CMK (cell line): ENCODE measurements around the gene CLCNKA.
"Not testable (repeated sequence)": the region's sequence is repeated elsewhere in the genome, so short reads cannot be mapped to it uniquely, and the experiment has no call there.

ENCODE experiments used
- DNase-seq: peaks from one replicate; pipeline ENCODE4 v3.0.0-alpha.2; 2010; ENCODE audit warnings: low read depth

CLCNKA gene

DNA sequence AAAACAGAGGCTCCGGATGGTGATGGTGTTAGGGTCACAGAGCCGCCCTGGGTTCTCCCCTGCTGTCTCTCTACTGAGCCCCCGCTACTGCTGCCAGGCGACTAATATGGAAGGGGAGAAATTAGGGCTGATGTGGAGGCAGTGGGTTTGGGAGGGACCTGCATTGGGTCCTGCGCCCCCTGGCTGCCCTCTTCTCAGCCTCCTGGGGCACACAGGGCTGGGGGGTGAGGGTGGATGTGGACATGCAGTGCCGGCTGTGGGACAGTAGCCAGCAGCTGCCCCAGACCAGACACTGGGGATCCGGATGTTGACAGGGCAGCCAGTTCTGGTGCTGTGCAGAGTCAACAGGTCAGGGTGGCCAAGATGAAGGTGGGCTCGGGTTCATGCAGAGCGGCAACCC lies 20.3 kb downstream of the CLCNKA start:
- no peak for DNase-seq

DNA sequence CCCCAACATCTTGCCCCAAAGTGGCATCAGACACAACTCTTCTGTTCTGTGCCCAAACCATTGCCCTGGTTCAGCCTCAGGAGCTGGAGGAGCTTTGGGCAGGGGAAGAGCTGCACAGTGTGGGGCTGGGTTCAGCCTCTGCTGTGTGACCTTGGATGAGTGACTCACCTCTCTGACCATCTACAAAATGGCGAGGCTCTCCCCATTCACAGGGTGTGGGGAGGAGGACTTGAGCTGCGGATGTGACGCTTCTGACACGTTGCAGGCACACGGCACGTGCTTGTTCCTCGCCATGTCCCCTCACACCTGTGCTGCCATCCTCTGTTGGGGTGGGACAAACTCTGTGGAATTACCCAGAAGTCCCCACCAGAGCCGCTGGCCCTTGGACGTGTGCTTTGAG lies 20.8 kb downstream of the CLCNKA start:
- DNase-seq: not testable (repeated sequence)

DNA sequence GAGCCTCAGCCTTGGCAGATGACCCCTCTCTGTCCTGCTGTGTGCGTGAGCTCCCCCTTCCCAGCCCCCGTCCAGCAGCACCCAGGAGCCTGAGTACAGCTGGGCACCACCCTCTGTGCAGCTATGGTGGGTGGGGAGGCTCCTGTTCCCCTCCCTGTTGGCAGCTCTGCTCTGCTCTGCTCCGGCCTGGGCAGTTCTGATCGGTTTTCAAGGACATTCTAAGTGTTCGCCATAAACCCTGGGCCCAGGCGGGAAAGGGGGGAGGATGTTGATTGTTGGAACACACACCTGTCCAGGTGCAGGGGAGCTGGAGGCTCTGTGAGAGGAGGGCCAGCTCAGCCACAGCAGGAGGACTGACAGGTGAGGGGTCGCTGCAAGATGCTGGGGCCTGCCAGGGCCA lies 21.7 kb downstream of the CLCNKA start, which contains the start of gene CLCNKB:
Gene CLCNKB (plus strand): TSS at position 262 of the 400 bp plus-strand sequence. CDS start 711 bp downstream, outside the sequence.
- DNase-seq: no peak

DNA sequence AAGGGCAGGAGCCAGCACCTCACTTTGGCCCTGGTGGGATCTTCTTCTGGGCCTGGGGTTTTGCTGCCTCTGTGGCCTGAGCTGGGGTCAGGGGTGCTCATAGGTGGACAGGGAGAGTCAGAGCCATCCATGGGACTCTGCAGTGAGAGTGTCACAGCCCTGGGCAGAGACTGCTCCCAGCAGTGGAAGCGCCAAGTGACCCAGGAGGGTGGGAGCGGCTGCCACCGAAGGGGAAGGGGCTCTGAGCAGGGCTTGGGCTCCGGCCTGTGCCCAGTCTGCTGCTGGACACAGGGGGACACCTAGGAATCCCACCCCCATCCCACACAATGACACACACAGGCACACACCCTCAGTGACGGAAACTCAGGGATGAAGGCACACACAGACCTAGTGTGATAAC lies 22.1 kb downstream of the CLCNKA start:
- DNase-seq: no peak

DNA sequence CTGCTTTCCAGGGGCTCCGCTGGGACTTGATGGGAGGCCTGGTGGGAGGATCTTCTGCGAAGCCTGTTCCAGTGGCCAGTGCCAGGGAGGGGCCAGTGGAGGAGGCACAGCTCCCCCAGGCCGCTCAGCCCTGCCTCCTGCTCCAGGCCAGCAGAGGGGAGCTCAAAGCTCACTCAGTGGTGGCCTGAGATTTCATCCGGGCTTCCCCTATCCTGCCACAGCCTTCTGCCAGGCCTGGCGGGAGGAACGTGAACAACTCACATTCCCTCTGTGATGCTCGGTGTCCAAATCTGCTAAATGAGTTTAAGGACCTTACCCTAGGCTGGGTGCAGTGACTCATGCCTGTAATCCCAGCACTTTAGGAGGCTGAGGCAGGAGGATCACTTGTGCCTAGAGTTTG lies 25.0 kb downstream of the CLCNKA start:
- no peak for DNase-seq

DNA sequence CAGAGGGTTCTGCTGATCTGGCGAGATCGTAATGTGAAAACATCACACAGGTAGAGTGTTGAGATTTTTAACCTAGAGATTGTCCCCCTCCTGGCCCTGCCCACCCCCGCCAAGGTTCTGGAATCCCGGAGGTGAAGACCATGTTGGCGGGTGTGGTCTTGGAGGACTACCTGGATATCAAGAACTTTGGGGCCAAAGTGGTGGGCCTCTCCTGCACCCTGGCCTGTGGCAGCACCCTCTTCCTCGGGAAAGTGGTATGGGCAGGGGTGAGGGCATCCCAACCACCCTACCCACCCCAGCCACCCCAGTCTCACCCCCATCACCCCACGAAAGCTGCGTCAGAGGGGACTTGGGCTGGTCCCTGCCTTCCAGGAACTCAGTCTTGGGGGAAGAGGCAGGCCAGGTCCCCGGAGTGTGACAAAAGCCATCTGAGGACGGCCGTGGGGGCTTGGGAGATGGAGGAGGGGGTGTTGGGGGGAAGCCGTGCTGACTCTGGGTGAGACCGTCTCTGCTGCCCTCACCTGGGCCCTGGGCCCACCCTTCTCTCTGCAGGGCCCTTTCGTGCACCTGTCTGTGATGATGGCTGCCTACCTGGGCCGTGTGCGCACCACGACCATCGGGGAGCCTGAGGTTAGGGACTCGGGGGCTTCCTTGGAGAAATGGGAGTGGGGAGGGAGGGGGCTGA lies 26.1 kb downstream of the CLCNKA start:
- DNase-seq: no peak

DNA sequence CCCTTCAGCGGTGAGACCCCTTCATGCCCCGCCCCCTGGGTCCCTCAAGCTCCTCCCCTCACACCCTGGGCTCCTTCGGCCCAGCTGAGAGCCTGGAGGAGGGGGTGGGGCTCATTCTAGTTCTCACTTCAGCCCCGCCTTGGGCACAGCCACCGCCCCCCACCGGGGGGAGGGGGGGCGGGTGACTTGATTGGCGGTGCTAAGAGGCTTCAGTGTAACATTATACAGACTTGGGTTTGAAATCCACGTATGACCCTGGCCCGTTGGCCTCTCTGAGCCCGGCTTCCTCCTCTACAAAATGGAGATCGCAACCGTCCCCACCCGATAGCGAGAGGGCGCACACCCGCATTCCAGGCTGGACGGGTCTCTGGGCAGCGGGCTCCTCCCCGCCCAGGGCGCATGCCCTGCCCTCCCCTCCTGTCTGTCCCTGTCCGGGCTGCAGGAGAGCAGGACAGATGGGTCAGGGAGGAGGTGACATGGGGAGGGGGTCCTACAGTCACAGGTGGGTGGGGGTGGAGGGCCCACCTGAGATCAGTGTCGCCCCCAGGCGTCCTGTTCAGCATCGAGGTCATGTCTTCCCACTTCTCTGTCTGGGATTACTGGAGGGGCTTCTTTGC lies 26.8 kb downstream of the CLCNKA start:
- DNase-seq: peak; percentile 42

DNA sequence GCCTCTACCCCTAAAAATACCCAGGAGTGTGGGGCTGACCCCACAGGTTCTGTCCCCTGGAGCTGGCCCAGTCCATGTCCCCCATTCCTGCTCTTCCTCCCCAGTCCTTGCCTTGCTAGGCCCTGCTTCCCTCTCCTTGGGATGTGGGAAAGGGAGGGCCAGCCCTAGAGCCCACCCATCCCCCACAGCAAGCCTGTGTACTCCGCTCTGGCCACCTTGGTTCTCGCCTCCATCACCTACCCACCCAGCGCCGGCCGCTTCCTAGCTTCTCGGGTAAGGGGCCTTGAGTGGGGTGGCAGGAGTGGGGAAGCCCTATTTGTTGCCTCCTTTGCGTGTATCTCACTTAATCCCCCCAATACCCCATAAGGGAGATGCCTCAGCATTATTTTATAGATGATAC lies 28.5 kb downstream of the CLCNKA start:
- no peak for DNase-seq

DNA sequence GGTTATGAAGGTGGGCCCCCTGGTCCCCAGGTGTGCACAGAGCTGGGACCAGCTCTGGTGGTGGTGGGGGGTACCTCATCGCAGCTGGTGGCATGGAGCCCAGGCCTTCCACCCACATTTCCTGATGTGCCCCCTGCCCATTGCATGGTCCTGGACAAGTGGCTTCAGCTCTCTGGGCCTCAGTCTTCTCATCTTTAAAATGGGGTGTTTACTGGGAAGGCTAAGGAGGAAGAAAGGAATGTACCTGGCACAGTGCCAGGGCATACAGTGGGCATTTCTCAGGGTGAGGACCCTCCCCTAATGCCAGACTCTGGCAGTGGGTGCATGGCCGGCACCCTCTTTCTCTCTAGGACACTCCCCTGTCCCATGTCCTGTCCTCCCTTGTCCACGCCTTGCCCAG lies 29.2 kb downstream of the CLCNKA start:
- no peak for DNase-seq

DNA sequence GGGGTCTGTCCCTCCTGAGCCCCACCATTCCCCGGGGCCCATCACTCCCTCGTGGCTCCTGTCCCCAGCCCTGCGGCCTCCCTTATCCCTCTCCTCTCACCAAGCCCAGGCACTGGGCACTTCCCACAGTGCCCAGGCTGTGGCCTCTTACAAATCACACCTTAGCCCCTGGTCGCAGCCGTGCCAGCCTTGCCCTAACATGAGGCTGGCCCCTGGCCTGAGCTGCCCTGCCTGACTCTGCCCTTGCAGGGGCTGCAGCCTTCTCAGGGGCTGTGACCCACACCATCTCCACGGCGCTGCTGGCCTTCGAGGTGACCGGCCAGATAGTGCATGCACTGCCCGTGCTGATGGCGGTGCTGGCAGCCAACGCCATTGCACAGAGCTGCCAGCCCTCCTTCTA lies 30.1 kb downstream of the CLCNKA start:
- not testable (repeated sequence) for DNase-seq

DNA sequence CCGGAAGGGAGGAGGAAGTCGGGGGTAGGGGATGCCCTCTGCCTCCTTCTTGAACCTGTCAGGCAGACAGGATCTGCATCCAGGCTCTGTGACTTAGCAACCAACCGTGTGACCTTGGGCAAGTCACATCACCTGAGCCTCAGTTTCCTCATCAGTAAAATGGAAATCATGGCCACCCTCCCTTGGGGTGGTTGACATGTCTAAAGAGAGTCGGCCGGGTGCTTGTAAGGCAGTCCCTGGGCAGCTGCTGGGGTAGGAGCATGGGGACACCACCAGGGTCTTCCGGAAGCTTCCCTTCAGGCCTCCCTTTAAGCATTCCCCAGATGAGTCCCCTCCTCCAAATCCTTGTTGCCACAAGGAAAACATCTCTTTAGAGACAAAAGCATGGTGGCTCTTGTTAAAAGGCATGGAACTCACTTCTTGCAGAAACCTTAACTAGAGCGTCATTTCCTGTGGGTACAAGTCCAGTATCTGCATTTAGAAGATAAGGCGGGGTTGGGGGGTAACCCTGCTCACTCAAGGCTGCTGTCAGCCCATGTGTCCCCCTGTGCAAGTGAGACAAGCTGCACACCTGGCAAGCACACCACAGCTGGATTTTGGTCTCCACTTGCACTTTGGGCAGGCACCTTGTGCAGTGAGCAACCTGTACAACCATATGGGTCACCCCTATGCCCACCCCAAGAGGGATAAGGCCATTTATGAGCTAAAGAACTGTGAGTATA lies 32.1 kb downstream of the CLCNKA start:
- peak; percentile 89 for DNase-seq

DNA sequence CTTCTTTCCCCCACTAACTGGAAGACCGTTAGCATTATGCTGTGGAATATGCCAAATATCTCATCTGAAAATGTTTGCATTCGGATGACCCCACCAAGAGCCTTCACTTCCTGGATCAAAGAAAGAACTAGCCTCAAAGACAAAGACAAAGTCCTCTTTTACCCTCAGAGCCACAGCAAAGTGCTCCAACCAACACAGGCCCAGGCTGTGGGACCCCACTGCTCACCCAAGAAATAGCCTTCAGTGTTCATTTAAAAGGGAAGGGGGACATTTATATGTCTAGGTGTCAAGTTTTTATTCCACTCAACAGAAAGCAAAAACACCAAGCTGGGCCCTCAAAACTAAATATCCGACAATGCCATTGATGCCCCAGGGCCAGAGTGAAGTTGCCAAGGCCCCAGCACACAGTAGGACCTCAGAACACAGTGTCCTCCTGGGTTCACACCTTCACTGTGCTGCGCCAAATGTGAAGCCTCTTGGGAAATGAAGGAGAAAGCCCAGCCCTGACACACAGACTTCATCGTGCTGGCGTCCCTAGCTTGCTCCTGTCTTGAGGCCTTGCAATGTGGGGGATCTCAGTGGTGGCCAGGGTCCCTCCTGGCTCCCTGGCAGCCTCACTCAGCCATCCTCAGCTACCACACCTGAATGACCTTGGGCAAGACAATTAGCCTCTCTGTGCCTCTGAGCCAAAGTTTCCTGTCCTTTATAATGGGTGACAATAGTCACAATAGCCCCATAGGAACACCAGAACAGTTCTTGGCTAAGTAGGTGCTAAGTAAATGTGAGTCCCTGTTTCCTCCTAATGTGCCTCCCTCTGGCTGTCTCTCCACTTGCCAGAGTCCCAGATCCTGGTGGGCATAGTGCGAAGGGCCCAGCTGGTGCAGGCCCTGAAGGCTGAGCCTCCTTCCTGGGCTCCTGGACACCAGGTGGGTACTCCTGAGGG lies 33.0 kb downstream of the CLCNKA start:
- DNase-seq: no peak

DNA sequence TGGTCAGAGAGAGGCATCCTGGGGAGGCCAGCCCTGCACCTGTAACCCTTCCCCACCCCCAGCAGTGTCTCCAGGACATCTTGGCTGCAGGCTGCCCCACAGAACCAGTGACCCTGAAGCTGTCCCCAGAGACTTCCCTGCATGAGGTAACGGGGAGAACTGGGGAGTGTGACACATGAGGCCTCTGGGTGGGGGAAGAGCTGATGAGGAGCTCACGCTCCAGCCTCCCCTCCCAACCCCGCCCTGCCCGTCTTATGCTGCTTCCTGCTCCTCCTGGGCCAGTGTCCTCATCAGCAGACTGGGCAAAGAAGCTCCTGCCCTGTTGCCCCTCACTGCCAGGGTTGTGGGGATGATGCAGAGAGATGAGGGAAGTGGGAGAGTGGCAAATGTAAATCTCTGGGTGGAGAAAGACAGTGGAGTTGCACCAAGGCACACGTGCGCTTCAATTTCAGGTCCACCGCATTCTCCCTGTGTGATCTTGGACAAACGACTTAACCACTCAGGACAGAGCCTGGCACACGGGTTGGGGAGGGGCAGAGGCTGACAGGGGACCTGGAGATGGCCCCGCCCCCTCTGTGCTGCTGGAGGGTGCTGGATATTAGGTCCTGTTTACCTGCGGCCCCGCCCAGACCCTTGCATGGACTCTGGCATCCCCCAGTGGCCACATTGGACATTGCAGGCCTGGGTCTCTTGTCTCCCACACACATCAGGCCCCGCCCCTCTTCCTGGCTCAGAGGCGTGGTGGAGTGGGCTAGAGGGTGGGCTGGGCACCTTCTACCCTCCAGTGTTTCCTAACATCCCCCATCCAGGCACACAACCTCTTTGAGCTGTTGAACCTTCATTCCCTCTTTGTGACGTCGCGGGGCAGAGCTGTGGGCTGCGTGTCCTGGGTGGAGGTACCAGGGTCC lies 34.0 kb downstream of the CLCNKA start:
- peak; percentile 97 for DNase-seq

DNA sequence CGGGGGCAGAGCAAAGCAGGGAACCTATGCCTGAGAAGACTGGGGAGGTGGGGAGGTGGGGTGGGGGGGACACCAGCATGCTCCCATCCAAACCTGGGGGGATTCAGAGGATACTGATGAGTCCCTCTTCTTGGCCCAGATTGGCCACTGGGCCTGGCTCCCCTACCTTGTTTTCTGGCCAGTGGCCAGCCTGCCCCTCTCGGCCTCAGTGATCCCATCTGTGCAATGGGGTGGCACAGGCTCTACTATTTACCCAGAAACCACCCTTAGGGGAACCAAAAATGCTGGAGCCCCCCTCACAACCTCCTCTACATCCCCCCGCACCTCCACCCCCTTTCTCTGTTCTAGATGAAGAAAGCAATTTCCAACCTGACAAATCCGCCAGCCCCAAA lies 34.7 kb downstream of the CLCNKA start:
- DNase-seq: not testable (repeated sequence)

DNA sequence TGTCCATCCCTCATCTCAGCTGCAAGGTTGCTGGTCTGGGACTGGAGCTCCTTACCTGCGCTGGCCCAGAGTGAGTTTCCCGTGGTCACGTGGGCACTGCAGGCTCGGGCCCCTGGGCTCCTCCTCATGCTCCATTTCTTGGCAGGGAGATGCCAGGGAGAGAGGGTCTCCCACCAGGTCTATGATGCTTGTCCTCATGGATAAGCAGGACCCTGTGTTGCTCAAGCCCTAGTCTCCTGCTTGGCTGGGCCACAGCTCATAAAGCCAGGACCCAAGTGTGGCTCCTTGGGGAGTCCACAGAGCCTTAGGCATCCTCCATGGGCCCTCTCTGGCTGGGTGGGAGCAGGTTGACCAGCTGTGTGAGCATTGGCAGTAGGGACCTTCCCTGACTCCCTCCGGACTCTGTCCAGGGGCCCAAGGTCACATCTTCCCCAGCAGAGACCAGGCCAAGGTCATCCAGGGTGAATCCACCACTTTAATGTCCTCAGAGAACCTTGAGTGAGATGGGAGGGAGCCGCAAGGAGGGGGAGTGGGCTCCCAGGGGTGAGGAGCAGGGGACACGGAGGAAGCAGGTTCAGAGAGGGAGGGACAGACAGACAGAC lies 35.6 kb downstream of the CLCNKA start:
- not testable (repeated sequence) for DNase-seq

DNA sequence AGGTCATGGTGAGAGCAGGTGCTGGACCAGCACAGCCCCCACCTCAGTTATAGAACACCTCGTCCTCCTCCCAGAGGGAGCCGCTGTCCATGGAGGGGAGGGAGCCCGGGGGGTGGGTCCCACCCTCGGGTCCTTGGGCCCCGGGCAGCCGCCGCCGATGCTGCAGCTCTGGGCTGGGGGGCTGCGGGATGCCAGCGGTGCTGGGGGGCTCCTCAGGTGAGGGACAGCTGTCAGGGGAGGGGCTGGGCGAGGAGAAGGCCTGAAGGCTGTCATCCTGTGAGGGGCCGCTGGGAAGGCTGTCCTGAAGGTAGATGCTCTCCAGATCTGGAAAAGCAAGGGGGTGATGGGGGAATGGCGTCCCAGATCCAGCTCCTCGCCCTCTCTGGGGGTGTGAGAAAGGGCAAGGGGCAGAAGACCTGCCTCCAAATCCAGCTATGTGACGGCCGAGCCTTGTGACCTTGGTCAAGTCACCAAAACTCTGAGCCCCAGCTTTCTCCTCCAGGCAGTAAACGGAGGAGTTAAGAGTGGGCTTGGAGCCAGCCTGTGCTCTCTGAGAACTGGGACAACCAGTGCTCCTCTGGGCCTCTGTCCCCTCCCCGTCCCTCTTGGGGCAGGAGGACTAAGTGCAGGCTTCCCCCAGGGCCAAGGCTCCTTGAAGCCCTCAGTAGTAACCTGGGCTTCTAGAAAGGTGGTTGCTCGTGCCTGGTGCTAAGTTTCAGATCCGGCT lies 36.7 kb downstream of the CLCNKA start:
- DNase-seq: not testable (repeated sequence)

DNA sequence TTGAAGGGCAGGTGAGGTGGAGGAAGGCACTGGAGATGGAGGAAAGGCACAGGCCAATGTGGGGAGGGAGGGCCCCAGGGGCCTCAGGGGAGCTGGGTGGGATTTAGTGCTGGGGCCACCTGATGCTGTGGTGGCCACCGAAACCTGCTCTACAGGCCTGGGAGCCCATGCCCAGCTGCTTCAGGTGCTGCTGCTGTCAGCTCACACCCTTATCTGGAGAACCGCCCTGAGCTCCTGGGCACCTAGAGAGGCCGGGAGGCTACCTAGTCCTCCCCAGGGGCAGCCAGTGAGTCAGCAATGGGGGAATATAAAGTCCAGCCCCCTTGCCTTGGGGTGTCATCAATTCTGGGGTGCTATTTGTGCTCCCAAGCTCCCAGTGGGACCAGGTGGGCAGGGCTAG lies 39.4 kb downstream of the CLCNKA start:
- no peak for DNase-seq

DNA sequence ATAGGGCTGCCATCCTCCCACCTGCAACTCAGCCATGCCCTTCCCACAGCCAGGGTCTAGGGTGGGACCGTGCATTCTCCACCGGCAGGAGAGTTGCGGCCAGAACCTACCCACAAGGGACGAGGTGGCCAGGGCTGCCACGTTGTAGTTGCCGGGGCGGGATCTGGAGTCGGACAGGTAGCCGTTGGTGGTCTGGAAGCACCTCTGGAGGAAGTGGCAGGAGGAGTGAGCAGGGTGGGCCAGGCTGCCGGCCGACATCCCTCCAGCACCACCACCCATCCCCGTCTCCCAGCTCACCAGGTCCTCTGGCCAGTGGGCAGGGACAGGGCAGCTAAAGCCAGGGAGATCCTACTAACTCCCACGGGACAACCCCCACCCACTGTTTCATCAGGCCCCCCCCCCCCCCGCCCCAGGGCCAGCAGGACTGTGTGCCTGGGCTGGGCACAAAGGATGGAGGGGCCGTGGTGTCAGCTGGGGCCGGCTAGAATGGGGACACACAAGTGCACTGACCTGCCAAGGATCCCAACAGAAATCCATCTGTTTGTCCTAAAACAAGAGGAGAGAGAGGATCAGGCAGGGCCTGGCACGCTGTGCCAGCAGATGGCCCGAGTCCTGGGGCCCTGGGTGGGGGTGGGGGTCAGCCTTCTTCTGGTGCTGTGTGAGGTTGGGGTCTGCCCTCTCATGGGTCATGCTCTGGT lies 40.3 kb downstream of the CLCNKA start:
- not testable (repeated sequence) for DNase-seq

DNA sequence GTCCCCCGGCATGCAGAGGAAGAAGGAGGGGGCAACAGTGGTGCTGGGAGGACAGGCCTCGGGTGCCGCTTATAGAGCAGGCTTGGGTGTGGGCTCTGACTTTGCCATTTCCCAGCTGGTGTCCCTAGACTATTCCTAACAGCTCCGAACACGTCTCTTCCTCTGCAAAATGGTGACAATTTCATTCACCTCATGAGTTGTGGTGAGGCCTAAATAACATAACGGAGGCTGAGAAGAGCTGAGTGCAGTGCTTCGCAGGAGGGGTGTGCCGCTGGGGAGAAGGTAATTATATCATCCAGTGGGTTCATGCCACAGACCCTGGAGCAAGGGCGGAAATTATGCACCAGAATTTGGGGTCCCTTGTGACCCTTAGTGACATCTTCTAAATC lies 40.8 kb downstream of the CLCNKA start:
- DNase-seq: not testable (repeated sequence)
